ENCODE results near the gene HSPA1B. TPM values are rescaled to one million over a fixed set of nuclear protein-coding genes. Genes with fewer than 3 reads are reported as not detected.
"Not testable (repeated sequence)": the region's sequence is repeated elsewhere in the genome, so short reads cannot be mapped to it uniquely, and the experiment has no call there.

HSPA1B gene
- total RNA-seq, 1 experiment from 2014 or later = 78.6 TPM

DNA sequence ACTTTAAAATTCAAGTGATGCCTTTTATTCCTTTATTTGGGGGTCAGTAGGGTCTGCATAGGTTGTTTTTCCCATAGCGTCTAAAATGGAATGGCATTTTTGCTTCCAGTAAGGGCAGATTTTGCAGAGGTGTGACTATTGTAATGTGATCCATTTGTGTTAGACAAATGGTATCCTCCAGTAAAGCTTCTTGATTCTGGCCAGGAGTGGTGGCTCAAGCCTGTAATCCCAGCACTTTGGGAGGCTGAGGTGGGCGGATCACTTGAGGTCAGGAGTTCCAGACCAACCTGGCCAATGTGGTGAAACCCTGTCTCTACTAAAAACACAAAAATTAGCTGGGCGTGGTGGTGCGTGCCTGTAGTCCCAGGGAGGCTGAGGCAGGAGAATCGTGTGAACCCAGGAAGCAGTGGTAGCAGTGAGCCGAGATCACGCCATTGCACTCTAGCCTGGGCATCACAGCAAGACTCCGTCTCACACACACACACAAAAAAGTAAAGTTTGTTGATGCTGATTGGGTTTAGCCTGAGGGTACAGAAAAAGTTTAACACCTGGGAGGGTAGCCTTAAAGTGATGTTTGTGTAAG lies 9.5 kb upstream of the HSPA1B start:
- H3K27me3 ChIP-seq (ENCODE audit: low read length) = not testable (repeated sequence)

DNA sequence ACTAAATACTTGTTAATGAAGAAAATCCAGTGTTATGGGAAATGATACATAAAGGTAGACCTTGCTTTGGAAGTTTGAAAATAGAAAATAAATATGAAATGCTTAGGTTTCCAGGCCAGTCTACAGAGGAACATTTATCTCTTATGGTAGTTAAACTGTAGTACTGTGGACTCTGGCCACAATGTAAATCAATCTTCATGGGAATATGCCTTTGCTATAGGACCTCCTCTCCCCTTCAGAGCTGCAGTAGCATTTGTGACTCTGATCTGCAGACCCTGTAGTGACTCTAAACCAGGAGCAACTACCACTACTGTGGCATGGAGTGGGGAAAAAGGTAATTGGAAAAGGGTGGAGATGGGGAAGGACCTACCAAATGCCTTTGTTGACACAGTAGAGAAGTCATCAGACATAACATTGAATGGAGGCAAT lies 7.7 kb upstream of the HSPA1B start:
- Histone ChIP-seq H3K36me3 (ENCODE audit: insufficient read depth, low read length) (no peaks in the 10 kb centered on the region), H3K4me2 (ENCODE audit: low read depth, low read length, poor library complexity, severe bottlenecking) (no peak overlapping the region), H3K9me2 (replicated peaks; ENCODE audit: insufficient read depth, low read length) (no peaks in the 10 kb centered on the region), H3K4me3 (ENCODE audit: low read length) (no peak overlapping the region), H3K27ac (ENCODE audit: low read length) (no peak overlapping the region), H3K9ac (ENCODE audit: low read length) (no peak overlapping the region), H3K79me2 (ENCODE audit: low read length) (peaks cover 3% of the 10 kb centered on the region; the same call in 1 of the 2 replicates), H3K4me1 (ENCODE audit: low read length) (peaks cover 21% of the 10 kb centered on the region), H4K20me1 (ENCODE audit: insufficient read depth, low read depth, low read length) (no peaks in the 10 kb centered on the region), H3K27me3 (ENCODE audit: low read length) (no peaks in the 10 kb centered on the region), H2AFZ (ENCODE audit: low read length) (no peak overlapping the region), H3K9me3 (ENCODE audit: low read length) (no peaks in the 10 kb centered on the region)
- no peak for DNase-seq

More for the DNA sequence above, 9.5 kb upstream of the HSPA1B start:
- not testable (repeated sequence) for H3K9me3 ChIP-seq (ENCODE audit: low read length); H3K9ac ChIP-seq (ENCODE audit: low read length); H3K79me2 ChIP-seq (ENCODE audit: low read length); H3K36me3 ChIP-seq (ENCODE audit: insufficient read depth, low read length); H3K4me2 ChIP-seq (ENCODE audit: low read depth, low read length, poor library complexity, severe bottlenecking); H3K9me2 ChIP-seq (replicated peaks; ENCODE audit: insufficient read depth, low read length); H3K27ac ChIP-seq (ENCODE audit: low read length); DNase-seq; H4K20me1 ChIP-seq (ENCODE audit: insufficient read depth, low read depth, low read length); H2AFZ ChIP-seq (ENCODE audit: low read length); H3K4me3 ChIP-seq (ENCODE audit: low read length)
- H3K4me1 ChIP-seq (ENCODE audit: low read length) = peaks cover 18% of the 10 kb centered on the region

DNA sequence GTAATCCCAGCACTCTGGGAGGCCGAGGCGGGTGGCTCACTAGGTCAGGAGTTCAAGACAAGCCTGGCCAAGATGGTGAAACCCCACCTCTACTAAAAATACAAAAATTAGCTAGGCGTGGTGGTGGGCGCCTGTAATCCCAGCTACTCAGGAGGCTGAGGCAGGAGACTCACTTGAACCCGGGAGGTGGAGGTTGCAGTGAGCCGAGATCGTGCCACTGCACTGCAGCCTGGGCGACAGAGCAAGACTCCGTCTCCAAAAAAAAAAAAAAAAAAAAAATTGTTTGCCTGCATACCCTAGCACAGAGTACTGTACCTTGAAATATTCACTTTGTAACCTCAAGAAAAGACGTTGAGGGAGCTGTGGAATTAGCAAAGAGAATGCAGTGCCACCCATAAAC lies 7.1 kb upstream of the HSPA1B start:
- H3K9me2 ChIP-seq (replicated peaks; ENCODE audit: insufficient read depth, low read length); H3K27ac ChIP-seq (ENCODE audit: low read length); H3K4me2 ChIP-seq (ENCODE audit: low read depth, low read length, poor library complexity, severe bottlenecking); H3K9ac ChIP-seq (ENCODE audit: low read length); H4K20me1 ChIP-seq (ENCODE audit: insufficient read depth, low read depth, low read length); H3K27me3 ChIP-seq (ENCODE audit: low read length); DNase-seq; H3K79me2 ChIP-seq (ENCODE audit: low read length); H3K4me3 ChIP-seq (ENCODE audit: low read length); H2AFZ ChIP-seq (ENCODE audit: low read length); H3K9me3 ChIP-seq (ENCODE audit: low read length); H3K36me3 ChIP-seq (ENCODE audit: insufficient read depth, low read length): not testable (repeated sequence)
- peaks cover 21% of the 10 kb centered on the region for H3K4me1 ChIP-seq (ENCODE audit: low read length)

DNA sequence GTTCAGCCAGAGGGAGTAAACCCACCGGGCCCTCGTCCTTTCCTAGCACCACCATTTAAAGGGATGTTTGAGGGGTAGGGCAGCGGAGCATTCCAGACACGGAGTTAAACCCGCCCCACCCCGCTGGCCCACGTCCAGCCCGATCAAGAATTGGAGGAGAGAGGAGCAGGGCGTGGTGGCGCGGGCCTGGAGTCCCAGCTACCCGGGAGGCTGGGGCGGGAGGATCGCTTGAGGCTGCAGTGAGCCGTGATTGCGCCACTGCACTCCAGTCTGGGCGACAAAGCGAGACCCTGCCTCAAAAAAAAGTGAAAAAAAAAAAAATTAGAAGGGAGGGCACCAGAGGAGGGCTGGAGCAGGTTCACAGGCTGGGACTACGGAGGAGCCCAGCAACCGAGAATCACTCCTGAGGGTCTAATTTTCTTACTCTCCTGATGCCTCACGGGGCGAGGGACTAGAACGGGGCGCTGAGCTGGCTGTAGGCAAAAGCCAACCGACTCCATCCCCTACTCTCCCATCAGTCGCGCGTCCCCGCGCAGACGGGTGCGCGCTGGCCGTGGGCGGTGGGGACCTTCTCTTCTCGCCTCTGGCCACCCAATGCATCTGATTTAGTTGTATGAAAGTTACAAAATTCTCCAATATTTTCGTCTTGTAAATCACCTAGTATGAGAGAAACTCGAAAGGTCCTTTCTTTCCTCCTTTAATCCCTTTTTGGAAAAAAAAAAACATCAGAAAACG lies 6.1 kb upstream of the HSPA1B start:
- H3K4me2 ChIP-seq (ENCODE audit: low read depth, low read length, poor library complexity, severe bottlenecking) = peak overlapping the region; percentile 100
- no peaks in the 10 kb centered on the region for H3K9me2 ChIP-seq (replicated peaks; ENCODE audit: insufficient read depth, low read length)
- peak overlapping the region; percentile 85 for H3K9ac ChIP-seq (ENCODE audit: low read length)
- H3K4me1 ChIP-seq (ENCODE audit: low read length) = peaks cover 28% of the 10 kb centered on the region
- peak overlapping the region; percentile 82 for H2AFZ ChIP-seq (ENCODE audit: low read length)
- H3K27ac ChIP-seq (ENCODE audit: low read length) = peak overlapping the region; percentile 69; the same call in 1 of the 2 replicates
- H4K20me1 ChIP-seq (ENCODE audit: insufficient read depth, low read depth, low read length) = no peaks in the 10 kb centered on the region
- peak; percentile 82 for DNase-seq
- H3K4me3 ChIP-seq (ENCODE audit: low read length) = peak overlapping the region; percentile 89
- no peaks in the 10 kb centered on the region for H3K36me3 ChIP-seq (ENCODE audit: insufficient read depth, low read length)
- peaks cover 3% of the 10 kb centered on the region; the same call in 1 of the 2 replicates for H3K79me2 ChIP-seq (ENCODE audit: low read length)
- H3K9me3 ChIP-seq (ENCODE audit: low read length) = no peaks in the 10 kb centered on the region
- H3K27me3 ChIP-seq (ENCODE audit: low read length) = no peaks in the 10 kb centered on the region

DNA sequence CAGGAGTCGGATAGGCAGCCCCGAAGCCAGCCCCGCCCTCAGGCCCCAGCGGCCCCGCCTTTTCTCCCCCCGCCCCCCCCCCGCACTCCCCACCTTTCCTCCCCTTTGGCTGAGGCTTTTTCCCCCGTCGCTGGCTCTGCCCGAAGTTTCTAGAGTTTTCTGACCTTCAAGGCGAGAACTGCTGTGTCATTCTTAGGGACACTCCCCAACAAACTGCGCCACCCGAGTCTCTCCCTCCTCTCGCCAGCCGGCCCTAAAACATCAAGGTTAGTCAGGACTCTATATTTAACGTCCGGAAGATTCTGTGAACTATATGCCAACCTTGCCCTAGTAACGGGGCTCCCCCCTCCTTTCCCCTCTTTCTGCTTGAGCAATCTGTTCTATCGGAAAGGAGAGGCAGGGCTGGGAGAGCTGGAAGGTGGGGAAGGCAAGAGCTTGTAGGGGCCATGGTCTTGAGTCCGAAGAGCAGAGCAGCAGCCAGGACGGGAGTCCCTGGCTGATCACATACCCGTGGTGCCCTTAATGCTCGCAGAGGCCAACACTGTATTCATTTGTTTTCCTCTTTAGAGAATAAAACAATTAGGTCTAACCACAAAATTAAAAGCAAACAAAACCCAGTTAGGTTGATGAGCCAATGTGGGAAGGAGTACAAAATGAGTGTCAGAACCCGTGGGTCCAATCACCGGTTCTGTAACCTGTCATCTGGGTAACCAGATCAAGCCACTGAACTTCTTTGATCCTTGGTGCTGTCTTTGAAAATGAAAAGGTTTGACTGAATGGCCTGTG lies 5.3 kb upstream of the HSPA1B start:
- Histone ChIP-seq H3K36me3 (ENCODE audit: insufficient read depth, low read length) (no peaks in the 10 kb centered on the region), H3K9me2 (replicated peaks; ENCODE audit: insufficient read depth, low read length) (no peaks in the 10 kb centered on the region), H3K4me2 (ENCODE audit: low read depth, low read length, poor library complexity, severe bottlenecking) (peak overlapping the region; percentile 100), H3K9me3 (ENCODE audit: low read length) (no peaks in the 10 kb centered on the region), H2AFZ (ENCODE audit: low read length) (peak overlapping the region; percentile 98), H3K79me2 (ENCODE audit: low read length) (peaks cover 3% of the 10 kb centered on the region; the same call in 1 of the 2 replicates), H3K4me3 (ENCODE audit: low read length) (peak overlapping the region; percentile 89), H4K20me1 (ENCODE audit: insufficient read depth, low read depth, low read length) (no peaks in the 10 kb centered on the region), H3K27ac (ENCODE audit: low read length) (peak overlapping the region; percentile 69), H3K4me1 (ENCODE audit: low read length) (peaks cover 31% of the 10 kb centered on the region), H3K9ac (ENCODE audit: low read length) (peak overlapping the region; percentile 85), H3K27me3 (ENCODE audit: low read length) (no peaks in the 10 kb centered on the region)
- DNase-seq = peak; percentile 84

DNA sequence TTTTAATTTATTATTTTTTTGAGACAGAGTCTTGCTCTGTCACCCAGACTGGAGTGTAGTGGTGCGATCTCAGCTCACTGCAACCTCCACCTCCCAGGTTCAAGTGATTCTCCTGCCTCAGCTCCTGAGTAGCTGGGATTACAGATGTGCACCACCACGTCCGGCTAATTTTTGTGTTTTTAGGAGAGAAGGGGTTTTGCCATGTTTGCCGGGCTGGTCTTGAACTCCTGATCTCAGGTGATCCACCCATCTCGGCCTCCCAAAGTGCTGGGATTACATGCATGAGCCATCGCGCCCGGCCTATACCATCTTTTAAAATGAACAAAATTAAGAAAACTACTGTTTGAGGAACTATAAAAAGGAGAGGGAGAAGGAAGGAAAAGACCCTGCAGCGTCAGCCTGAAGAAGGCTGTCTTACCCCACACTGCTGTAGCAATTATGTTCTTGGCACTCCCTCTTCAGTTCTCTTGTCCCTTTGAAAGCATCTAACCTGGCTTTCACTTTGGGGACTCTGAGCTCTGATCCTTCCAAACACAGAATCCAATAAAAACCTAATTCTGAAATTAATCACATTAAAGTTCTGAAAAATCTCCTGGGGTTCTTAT lies 3.8 kb upstream of the HSPA1B start:
- not testable (repeated sequence) for H2AFZ ChIP-seq (ENCODE audit: low read length); H3K79me2 ChIP-seq (ENCODE audit: low read length); H3K4me3 ChIP-seq (ENCODE audit: low read length); H4K20me1 ChIP-seq (ENCODE audit: insufficient read depth, low read depth, low read length); H3K9me3 ChIP-seq (ENCODE audit: low read length); H3K27ac ChIP-seq (ENCODE audit: low read length); H3K9me2 ChIP-seq (replicated peaks; ENCODE audit: insufficient read depth, low read length); H3K36me3 ChIP-seq (ENCODE audit: insufficient read depth, low read length); H3K27me3 ChIP-seq (ENCODE audit: low read length); H3K4me2 ChIP-seq (ENCODE audit: low read depth, low read length, poor library complexity, severe bottlenecking); DNase-seq; H3K9ac ChIP-seq (ENCODE audit: low read length)
- H3K4me1 ChIP-seq (ENCODE audit: low read length) = peaks cover 31% of the 10 kb centered on the region

DNA sequence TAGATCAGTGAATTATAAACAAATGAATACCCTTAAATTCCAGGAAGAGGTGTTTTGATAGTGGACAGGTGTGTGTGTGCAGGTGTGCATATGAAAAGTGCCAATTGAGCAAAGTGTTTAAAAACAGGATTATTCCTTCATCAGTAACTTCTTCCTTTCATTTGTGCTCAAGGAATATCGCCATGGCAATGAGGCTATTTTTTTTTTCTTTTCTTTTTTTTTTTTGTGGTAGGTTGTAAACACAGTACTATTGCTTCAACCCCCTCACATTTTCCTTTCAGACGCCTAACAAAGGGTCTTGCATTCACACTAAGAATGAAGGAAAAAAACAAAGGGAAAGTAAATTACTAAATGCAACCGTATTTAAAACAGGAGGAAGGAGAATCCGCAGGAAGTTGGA lies 2.0 kb upstream of the HSPA1B start:
- Histone ChIP-seq H3K9me2 (replicated peaks; ENCODE audit: insufficient read depth, low read length) (no peaks in the 10 kb centered on the region), H2AFZ (ENCODE audit: low read length) (no peak overlapping the region), H3K27me3 (ENCODE audit: low read length) (no peaks in the 10 kb centered on the region), H3K36me3 (ENCODE audit: insufficient read depth, low read length) (no peaks in the 10 kb centered on the region), H3K79me2 (ENCODE audit: low read length) (peaks cover 17% of the 10 kb centered on the region), H3K9ac (ENCODE audit: low read length) (no peak overlapping the region), H3K4me2 (ENCODE audit: low read depth, low read length, poor library complexity, severe bottlenecking) (no peak overlapping the region), H3K4me3 (ENCODE audit: low read length) (no peak overlapping the region), H3K9me3 (ENCODE audit: low read length) (no peaks in the 10 kb centered on the region), H3K27ac (ENCODE audit: low read length) (no peak overlapping the region), H3K4me1 (ENCODE audit: low read length) (peaks cover 31% of the 10 kb centered on the region), H4K20me1 (ENCODE audit: insufficient read depth, low read depth, low read length) (no peaks in the 10 kb centered on the region)
- no peak for DNase-seq

Data from Karpas-422 (cell line).